ENCODE results near the gene DTNA.

DNA sequence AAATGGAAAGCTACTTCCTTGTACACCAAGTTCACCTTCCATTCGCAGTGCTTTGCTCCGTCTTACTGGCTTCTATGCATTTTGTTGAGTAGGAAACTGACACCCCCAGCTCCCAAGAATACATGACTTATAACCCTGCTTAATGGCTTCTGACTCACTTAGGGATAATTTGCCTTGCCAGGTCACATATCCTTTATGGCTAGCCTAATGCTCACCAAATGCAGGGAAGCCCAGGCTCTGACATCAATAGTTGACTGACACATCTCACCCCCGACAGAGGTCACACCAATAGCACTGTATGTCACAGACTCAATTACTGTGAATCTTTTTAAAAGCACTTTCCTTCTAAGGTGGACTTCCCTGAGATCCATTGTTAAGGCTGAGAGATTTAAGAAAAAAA is 147.2 kb downstream of the DTNA start:
- TF ChIP-seq POLR2A (IDR thresholded peaks at IDR 0.05; ENCODE audit: low read length), result no peak
- TF ChIP-seq GATA1 (IDR thresholded peaks at IDR 0.05; ENCODE audit: low read depth, low read length), result no peak

Data from erythroblast (primary cell).